RCC 7860 (cell line): Measurements from ENCODE around the gene WDR64.

Source experiments
- DNase-seq: peaks from one replicate; pipeline ENCODE4 v3.0.0-alpha.2; 2015; ENCODE audit warnings: low spot score
- FAIRE-seq: peaks from 2 replicates; lab custom pipeline; 2012; peaks lifted over from hg19 to GRCh38; lab: Jason Lieb, UNC

The WDR64 gene

GRCh38 chr1:241827264-241827663, 175.2 kb downstream of the WDR64 start:
- DNase-seq (no peak), FAIRE-seq (no peak)

GRCh38 chr1:241828463-241829021, 176.5 kb downstream of the WDR64 start:
- DNase-seq, result no peak
- FAIRE-seq, result no peak

- DNase-seq (no peak), FAIRE-seq (peak; percentile 17)
These were observed 177.4 kb downstream of the WDR64 start for GRCh38 chr1:241829468-241829867.

- peak; percentile 20 for DNase-seq
- peak; percentile 77 for FAIRE-seq
These were observed 182.8 kb downstream of the WDR64 start for GRCh38 chr1:241834733-241835377.

GRCh38 chr1:241836941-241837340, 184.9 kb downstream of the WDR64 start:
- FAIRE-seq, result no peak
- no peak for DNase-seq

GRCh38 chr1:241837416-241837815, 185.3 kb downstream of the WDR64 start:
- FAIRE-seq (no peak), DNase-seq (no peak)

GRCh38 chr1:241837901-241838300, 185.8 kb downstream of the WDR64 start:
- DNase-seq, result peak; percentile 20
- FAIRE-seq, result no peak

- DNase-seq (no peak), FAIRE-seq (no peak)
These were observed 186.8 kb downstream of the WDR64 start for GRCh38 chr1:241838897-241839296.

GRCh38 chr1:241839369-241839979, 187.4 kb downstream of the WDR64 start:
- FAIRE-seq (no peak), DNase-seq (no peak)

GRCh38 chr1:241840164-241840563, 188.1 kb downstream of the WDR64 start:
- DNase-seq (no peak), FAIRE-seq (no peak)

GRCh38 chr1:241841691-241842090, 189.6 kb downstream of the WDR64 start:
- no peak for FAIRE-seq
- no peak for DNase-seq

GRCh38 chr1:241842565-241842964, 190.5 kb downstream of the WDR64 start:
- FAIRE-seq, result no peak
- no peak for DNase-seq

GRCh38 chr1:241844593-241844992, 192.5 kb downstream of the WDR64 start:
- FAIRE-seq (no peak), DNase-seq (no peak)

- FAIRE-seq, result no peak
- DNase-seq, result no peak
These were observed 194.3 kb downstream of the WDR64 start for GRCh38 chr1:241846375-241846774.

- FAIRE-seq (no peak), DNase-seq (no peak)
These were observed 194.9 kb downstream of the WDR64 start for GRCh38 chr1:241846862-241847539.

- FAIRE-seq, result no peak
- DNase-seq, result no peak
These were observed 195.4 kb downstream of the WDR64 start for GRCh38 chr1:241847540-241847795.

- DNase-seq (peak; percentile 81), FAIRE-seq (peak; percentile 46)
These were observed 196.0 kb downstream of the WDR64 start, which contains the start of gene EXO1 for GRCh38 chr1:241847796-241848685. Gene EXO1, plus strand, starts transcription at chr1:241848204. Its CDS starts 2,222 bp downstream, at chr1:241850426.

GRCh38 chr1:241848686-241849344, 196.7 kb downstream of the WDR64 start:
- DNase-seq, result no peak
- FAIRE-seq, result no peak

- FAIRE-seq (no peak), DNase-seq (no peak)
These were observed 197.2 kb downstream of the WDR64 start for GRCh38 chr1:241849345-241849695.
